Measurements from ENCODE around the gene PRMT7.

Gene PRMT7

DNA sequence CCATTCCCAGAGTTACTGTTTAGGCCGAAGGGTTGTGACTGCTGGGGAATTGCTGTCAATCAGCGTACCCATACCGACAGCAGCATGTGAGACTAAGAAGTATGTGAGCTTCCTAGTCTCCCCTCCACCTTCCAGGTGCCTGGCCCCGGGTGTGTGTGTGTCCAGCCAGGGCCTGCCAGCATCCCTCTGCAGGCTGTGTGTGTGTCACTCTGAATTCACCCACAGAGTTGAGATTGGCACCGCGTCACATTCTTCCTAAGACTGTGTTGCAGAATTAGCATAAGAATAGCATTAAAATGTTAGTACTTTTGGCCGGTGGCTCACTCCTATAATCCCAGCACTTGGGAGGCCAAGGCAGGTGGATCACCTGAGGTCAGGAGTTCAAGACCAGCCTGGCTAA, 31.8 kb downstream of the PRMT7 start:
- H3K36me3 ChIP-seq (ENCODE audit: control insufficient read depth, insufficient read depth, low read length): peaks cover 16% of the 10 kb centered on the region

DNA sequence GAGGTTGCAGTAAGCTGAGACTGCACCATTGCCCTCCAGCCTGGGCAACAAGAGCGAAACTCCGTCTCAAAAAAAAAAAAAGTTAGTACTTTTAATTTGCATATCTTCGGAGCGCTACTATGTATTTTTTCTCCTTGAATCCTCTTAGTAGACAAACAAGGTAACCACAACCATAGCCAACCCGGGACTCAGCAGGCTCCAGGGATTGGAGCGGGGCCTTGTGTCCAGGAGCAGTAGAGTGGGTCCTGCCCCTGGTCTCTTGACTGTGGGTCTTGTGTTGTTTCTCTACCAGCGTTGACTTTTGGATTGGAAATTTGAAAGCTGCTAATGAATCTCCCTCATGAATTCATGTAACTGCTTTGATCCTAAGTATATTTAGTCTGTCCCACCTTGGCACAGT, 32.3 kb downstream of the PRMT7 start:
- no peak overlapping the region for H2AK5ac ChIP-seq (ENCODE audit: low read length)
- no peak for DNase-seq
- H3K79me1 ChIP-seq (ENCODE audit: low read length): no peaks in the 10 kb centered on the region
- no peak overlapping the region for H2BK15ac ChIP-seq (replicated peaks; ENCODE audit: low read depth)
- H4K8ac ChIP-seq (ENCODE audit: low read depth, low read length): no peak overlapping the region
- H3K4me2 ChIP-seq (ENCODE audit: low read length): no peak overlapping the region
- H3K27ac ChIP-seq (ENCODE audit: low read depth, low read length): no peak overlapping the region
- peaks cover 16% of the 10 kb centered on the region for H3K36me3 ChIP-seq (ENCODE audit: control insufficient read depth, insufficient read depth, low read length)
- no peak overlapping the region for H3K56ac ChIP-seq (ENCODE audit: low read length)
- WGBS (ENCODE audit: extremely low coverage, insufficient coverage, low lambda C conversion rate): no CpG with 5 or more reads among the region's 7 CpGs
- H3K79me2 ChIP-seq (ENCODE audit: control insufficient read depth, insufficient read depth, low read length): no peaks in the 10 kb centered on the region
- no peaks in the 10 kb centered on the region for H3K27me3 ChIP-seq (ENCODE audit: insufficient read depth, low read length, poor library complexity)
- no peak overlapping the region for H4K5ac ChIP-seq (ENCODE audit: low read length)
- no peak overlapping the region for H3K4me3 ChIP-seq (ENCODE audit: low read length)
- no peak overlapping the region for H3K23ac ChIP-seq (ENCODE audit: low read length)
- H3K18ac ChIP-seq (ENCODE audit: low read length): no peak overlapping the region
- H3K4me1 ChIP-seq (ENCODE audit: control insufficient read depth, low read depth, low read length): no peaks in the 10 kb centered on the region
- H2BK5ac ChIP-seq (ENCODE audit: low read length): no peak overlapping the region
- no peak overlapping the region for H3K9ac ChIP-seq (ENCODE audit: low read length)
- H2BK120ac ChIP-seq (ENCODE audit: low read depth, low read length): no peak overlapping the region
- no peak overlapping the region for H3K4ac ChIP-seq (ENCODE audit: low read depth, low read length)

More for the DNA sequence above, 31.8 kb downstream of the PRMT7 start:
- no peaks in the 10 kb centered on the region for H3K79me1 ChIP-seq (ENCODE audit: low read length)
- no peaks in the 10 kb centered on the region for H3K4me1 ChIP-seq (ENCODE audit: control insufficient read depth, low read depth, low read length)
- H3K18ac ChIP-seq (ENCODE audit: low read length): no peak overlapping the region
- H3K27ac ChIP-seq (ENCODE audit: low read depth, low read length): no peak overlapping the region
- no peak overlapping the region for H3K4ac ChIP-seq (ENCODE audit: low read depth, low read length)
- H3K23ac ChIP-seq (ENCODE audit: low read length): no peak overlapping the region
- H4K8ac ChIP-seq (ENCODE audit: low read depth, low read length): no peak overlapping the region
- H3K4me2 ChIP-seq (ENCODE audit: low read length): no peak overlapping the region
- H3K4me3 ChIP-seq (ENCODE audit: low read length): no peak overlapping the region
- H2BK120ac ChIP-seq (ENCODE audit: low read depth, low read length): no peak overlapping the region
- no peak overlapping the region for H3K56ac ChIP-seq (ENCODE audit: low read length)
- H3K9ac ChIP-seq (ENCODE audit: low read length): no peak overlapping the region
- no peaks in the 10 kb centered on the region for H3K27me3 ChIP-seq (ENCODE audit: insufficient read depth, low read length, poor library complexity)
- no peak overlapping the region for H4K5ac ChIP-seq (ENCODE audit: low read length)
- no peak overlapping the region for H2BK15ac ChIP-seq (replicated peaks; ENCODE audit: low read depth)
- no peaks in the 10 kb centered on the region for H3K79me2 ChIP-seq (ENCODE audit: control insufficient read depth, insufficient read depth, low read length)
- H2AK5ac ChIP-seq (ENCODE audit: low read length): no peak overlapping the region
- DNase-seq: no peak
- WGBS (ENCODE audit: extremely low coverage, insufficient coverage, low lambda C conversion rate): no CpG with 5 or more reads among the region's 7 CpGs
- H2BK5ac ChIP-seq (ENCODE audit: low read length): no peak overlapping the region

DNA sequence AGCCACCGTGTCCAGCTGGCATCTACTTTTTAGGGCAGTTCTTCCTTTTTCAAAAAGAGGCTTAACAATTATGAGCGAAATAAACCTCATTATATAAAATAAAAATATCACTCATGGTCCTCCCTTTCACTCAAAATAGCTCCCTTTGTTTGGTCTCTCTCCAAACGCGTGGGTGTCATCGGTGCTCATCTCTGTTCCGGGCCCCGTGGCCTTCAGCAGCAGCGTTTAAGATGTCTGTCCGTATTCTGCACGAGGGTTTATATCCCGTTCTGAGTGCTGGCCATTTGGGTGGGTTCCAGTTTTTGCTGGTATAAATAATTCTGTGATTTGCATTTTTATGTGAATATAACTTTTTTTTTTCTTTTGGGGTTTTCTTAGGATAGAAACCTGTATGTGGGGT, 33.4 kb downstream of the PRMT7 start:
- no peak overlapping the region for H3K9ac ChIP-seq (ENCODE audit: low read length)
- DNase-seq: no peak
- H2BK15ac ChIP-seq (replicated peaks; ENCODE audit: low read depth): no peak overlapping the region
- no peaks in the 10 kb centered on the region for H3K79me2 ChIP-seq (ENCODE audit: control insufficient read depth, insufficient read depth, low read length)
- no peak overlapping the region for H3K27ac ChIP-seq (ENCODE audit: low read depth, low read length)
- no peaks in the 10 kb centered on the region for H3K79me1 ChIP-seq (ENCODE audit: low read length)
- H3K27me3 ChIP-seq (ENCODE audit: insufficient read depth, low read length, poor library complexity): no peaks in the 10 kb centered on the region
- no peak overlapping the region for H3K4me3 ChIP-seq (ENCODE audit: low read length)
- peaks cover 18% of the 10 kb centered on the region for H3K36me3 ChIP-seq (ENCODE audit: control insufficient read depth, insufficient read depth, low read length)
- no peak overlapping the region for H3K56ac ChIP-seq (ENCODE audit: low read length)
- H3K23ac ChIP-seq (ENCODE audit: low read length): no peak overlapping the region
- H3K18ac ChIP-seq (ENCODE audit: low read length): no peak overlapping the region
- no peak overlapping the region for H2BK120ac ChIP-seq (ENCODE audit: low read depth, low read length)
- H3K4ac ChIP-seq (ENCODE audit: low read depth, low read length): no peak overlapping the region
- H4K8ac ChIP-seq (ENCODE audit: low read depth, low read length): no peak overlapping the region
- H3K4me1 ChIP-seq (ENCODE audit: control insufficient read depth, low read depth, low read length): no peaks in the 10 kb centered on the region
- no CpG with 5 or more reads among the region's 11 CpGs for WGBS (ENCODE audit: extremely low coverage, insufficient coverage, low lambda C conversion rate)
- H2BK5ac ChIP-seq (ENCODE audit: low read length): no peak overlapping the region
- no peak overlapping the region for H2AK5ac ChIP-seq (ENCODE audit: low read length)
- H4K5ac ChIP-seq (ENCODE audit: low read length): no peak overlapping the region
- H3K4me2 ChIP-seq (ENCODE audit: low read length): no peak overlapping the region

GRCh38 chr16:68345351-68345810, 34.6 kb downstream of the PRMT7 start:
- Histone ChIP-seq H3K36me3 (ENCODE audit: control insufficient read depth, insufficient read depth, low read length) (peaks cover 14% of the 10 kb centered on the region), H2AK5ac (ENCODE audit: low read length) (no peak overlapping the region)

DNA sequence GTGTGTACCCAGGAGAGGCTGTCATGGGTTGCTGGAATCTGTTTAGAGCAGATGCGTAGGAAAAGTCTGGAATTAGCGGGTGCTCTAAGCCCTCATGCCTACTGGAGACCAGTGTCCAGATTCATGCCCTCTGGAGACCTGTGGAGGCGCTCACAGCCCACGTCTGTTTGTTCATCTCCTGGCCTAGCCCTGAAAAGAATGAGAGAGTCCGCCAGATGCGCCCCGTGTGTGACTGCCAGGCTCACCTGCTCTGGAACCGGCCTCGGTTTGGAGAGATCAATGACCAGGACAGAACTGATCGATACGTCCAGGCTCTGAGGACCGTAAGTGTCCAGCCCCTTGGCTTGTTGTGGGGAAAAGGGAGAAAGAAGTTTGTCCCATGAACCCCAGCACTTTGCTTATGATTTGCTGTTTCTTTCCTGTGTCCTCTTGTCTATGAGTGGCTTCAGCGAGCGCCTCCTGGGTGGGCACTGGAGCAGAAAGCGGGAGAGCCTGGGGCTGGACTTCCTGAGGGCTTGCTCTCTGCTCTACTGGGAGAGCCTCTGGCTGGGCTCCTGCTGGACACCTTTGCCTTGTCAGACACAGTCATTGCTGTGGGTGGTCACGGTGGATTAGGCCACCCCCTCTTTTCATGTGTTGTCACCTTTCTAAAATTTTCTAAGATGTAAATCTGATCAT, 35.3 kb downstream of the PRMT7 start:
- Histone ChIP-seq H3K18ac (ENCODE audit: low read length) (no peak overlapping the region), H3K79me2 (ENCODE audit: control insufficient read depth, insufficient read depth, low read length) (no peaks in the 10 kb centered on the region), H3K4ac (ENCODE audit: low read depth, low read length) (no peak overlapping the region), H3K27me3 (ENCODE audit: insufficient read depth, low read length, poor library complexity) (no peaks in the 10 kb centered on the region), H3K4me3 (ENCODE audit: low read length) (no peak overlapping the region), H3K4me1 (ENCODE audit: control insufficient read depth, low read depth, low read length) (no peaks in the 10 kb centered on the region), H3K4me2 (ENCODE audit: low read length) (no peak overlapping the region), H3K79me1 (ENCODE audit: low read length) (no peaks in the 10 kb centered on the region), H3K56ac (ENCODE audit: low read length) (no peak overlapping the region), H2BK5ac (ENCODE audit: low read length) (no peak overlapping the region), H2AK5ac (ENCODE audit: low read length) (no peak overlapping the region), H3K9ac (ENCODE audit: low read length) (no peak overlapping the region), H2BK120ac (ENCODE audit: low read depth, low read length) (no peak overlapping the region), H2BK15ac (replicated peaks; ENCODE audit: low read depth) (no peak overlapping the region), H3K36me3 (ENCODE audit: control insufficient read depth, insufficient read depth, low read length) (peaks cover 11% of the 10 kb centered on the region), H4K8ac (ENCODE audit: low read depth, low read length) (no peak overlapping the region), H3K27ac (ENCODE audit: low read depth, low read length) (no peak overlapping the region), H3K23ac (ENCODE audit: low read length) (no peak overlapping the region), H4K5ac (ENCODE audit: low read length) (no peak overlapping the region)
- no CpG with 5 or more reads among the region's 16 CpGs for WGBS (ENCODE audit: extremely low coverage, insufficient coverage, low lambda C conversion rate)
- DNase-seq: no peak

More at GRCh38 chr16:68345351-68345810, 34.6 kb downstream of the PRMT7 start:
- H3K18ac ChIP-seq (ENCODE audit: low read length): no peak overlapping the region
- H3K4me3 ChIP-seq (ENCODE audit: low read length): no peak overlapping the region
- no peak overlapping the region for H2BK120ac ChIP-seq (ENCODE audit: low read depth, low read length)
- no peak overlapping the region for H3K56ac ChIP-seq (ENCODE audit: low read length)
- no peaks in the 10 kb centered on the region for H3K27me3 ChIP-seq (ENCODE audit: insufficient read depth, low read length, poor library complexity)
- H2BK5ac ChIP-seq (ENCODE audit: low read length): no peak overlapping the region
- no peaks in the 10 kb centered on the region for H3K79me2 ChIP-seq (ENCODE audit: control insufficient read depth, insufficient read depth, low read length)
- no peak overlapping the region for H3K4me2 ChIP-seq (ENCODE audit: low read length)
- H2BK15ac ChIP-seq (replicated peaks; ENCODE audit: low read depth): no peak overlapping the region
- H3K4me1 ChIP-seq (ENCODE audit: control insufficient read depth, low read depth, low read length): no peaks in the 10 kb centered on the region
- H3K9ac ChIP-seq (ENCODE audit: low read length): no peak overlapping the region
- no peak overlapping the region for H3K23ac ChIP-seq (ENCODE audit: low read length)
- H3K79me1 ChIP-seq (ENCODE audit: low read length): no peaks in the 10 kb centered on the region
- no peak overlapping the region for H3K27ac ChIP-seq (ENCODE audit: low read depth, low read length)
- DNase-seq: no peak
- no peak overlapping the region for H4K8ac ChIP-seq (ENCODE audit: low read depth, low read length)
- no CpG with 5 or more reads among the region's 11 CpGs for WGBS (ENCODE audit: extremely low coverage, insufficient coverage, low lambda C conversion rate)
- no peak overlapping the region for H3K4ac ChIP-seq (ENCODE audit: low read depth, low read length)
- no peak overlapping the region for H4K5ac ChIP-seq (ENCODE audit: low read length)

Measured in mesendoderm (in vitro differentiated cells).